ENCODE results near the gene SLC35B4.

- no peak for TF ChIP-seq CTCF (conservative IDR thresholded peaks at IDR 0.05)
- TF ChIP-seq EZH2 (IDR thresholded peaks at IDR 0.05; ENCODE audit: low read depth) = no peak
These were observed 38.3 kb upstream of the SLC35B4 start for GRCh38 chr7:134355004-134355525.
